HepG2 (cell line): ENCODE measurements around the gene F8. TPM values are rescaled to one million over a fixed set of nuclear protein-coding genes. Genes with fewer than 3 reads are reported as not detected.

Source experiments
- BATF2 ChIP-seq: sonication (generic); formaldehyde crosslinking; IDR thresholded peaks from 2 replicates; pipeline ENCODE4 v1.8.0; 2022; ENCODE audit warnings: mild to moderate bottlenecking, missing genetic modification reagents, moderate library complexity
- ETS1 ChIP-seq: sonication (generic); formaldehyde crosslinking; IDR thresholded peaks from 2 replicates; pipeline ENCODE4 v1.4.0; 2020; ENCODE audit warnings: missing genetic modification reagents
- FOXA3 ChIP-seq: IDR thresholded peaks from 2 replicates; pipeline ENCODE4 v1.6.1; 2016; ENCODE audit warnings: missing genetic modification reagents, missing compliant biosample characterization
- FOXO4 ChIP-seq: sonication (generic); formaldehyde crosslinking; conservative IDR thresholded peaks from 2 replicates; pipeline ENCODE4 v1.8.1; 2023; ENCODE audit warnings: missing genetic modification reagents
- GABPA ChIP-seq, 2 experiments: IDR thresholded peaks; 2 replicates each; pipeline ENCODE4 v1.6.1; 2011 to 2016; ENCODE audit warnings: low read depth in 2 of 2, low read length in 1 of 2, missing biosample characterization in 1 of 2, missing genetic modification characterization in 1 of 2
- HIVEP1 ChIP-seq: sonication (generic); formaldehyde crosslinking; IDR thresholded peaks from 2 replicates; pipeline ENCODE4 v1.4.0; 2020; ENCODE audit warnings: mild to moderate bottlenecking, missing genetic modification reagents
- HNF4A ChIP-seq: sonication (generic); formaldehyde crosslinking; IDR thresholded peaks from 2 replicates; pipeline ENCODE4 v1.4.0; 2020; ENCODE audit warnings: missing genetic modification reagents
- MAFF ChIP-seq: IDR thresholded peaks from 2 replicates; pipeline ENCODE4 v1.6.1; 2011; ENCODE audit warnings: low read depth, low read length, improper control_type of control experiment
- NFYB ChIP-seq: sonication (generic); formaldehyde crosslinking; IDR thresholded peaks from 2 replicates; pipeline ENCODE4 v1.4.0; 2020; ENCODE audit warnings: missing genetic modification reagents
- PBX2 ChIP-seq: IDR thresholded peaks from 2 replicates; pipeline ENCODE4 v1.6.1; 2016; ENCODE audit warnings: control low read depth
- RFX5 ChIP-seq: IDR thresholded peaks from 2 replicates; pipeline ENCODE4 v1.6.1; 2011; ENCODE audit warnings: low read depth, low read length, improper control_type of control experiment
- SNRNP70 ChIP-seq: fragments of 200-400 bp; formaldehyde crosslinking; IDR thresholded peaks from 2 replicates; pipeline ENCODE4 v1.6.1; 2017; ENCODE audit warnings: mild to moderate bottlenecking, low read depth, low read length, moderate library complexity
- STAG1 ChIP-seq: sonication (generic); formaldehyde crosslinking; IDR thresholded peaks from 2 replicates; pipeline ENCODE4 v1.4.0; 2020; ENCODE audit warnings: missing genetic modification reagents
- TAF1 ChIP-seq: sonication (generic); formaldehyde crosslinking; IDR thresholded peaks from 2 replicates; pipeline ENCODE4 v1.4.0; 2020; ENCODE audit warnings: missing genetic modification reagents
- THAP9 ChIP-seq: sonication (generic); formaldehyde crosslinking; IDR thresholded peaks from 2 replicates; pipeline ENCODE4; 2020; ENCODE audit warnings: missing genetic modification reagents, mild to moderate bottlenecking, borderline replicate concordance
- TRIM22 ChIP-seq: fragments of 450-650 bp; IDR thresholded peaks from 2 replicates; pipeline ENCODE4 v1.6.1; 2017
- U2AF2 ChIP-seq: fragments of 200-400 bp; formaldehyde crosslinking; IDR thresholded peaks from 2 replicates; pipeline ENCODE4 v1.6.1; 2017; ENCODE audit warnings: low read depth, mild to moderate bottlenecking, low read length
- ZFP62 ChIP-seq: sonication (generic); formaldehyde crosslinking; IDR thresholded peaks from 2 replicates; pipeline ENCODE4 v1.4.0; 2020; ENCODE audit warnings: missing genetic modification reagents
- ZNF180 ChIP-seq: sonication (generic); formaldehyde crosslinking; IDR thresholded peaks from 2 replicates; pipeline ENCODE4 v1.4.0; 2020; ENCODE audit warnings: low read depth, missing genetic modification reagents, borderline replicate concordance
- ZNF24 ChIP-seq: fragments of 450-650 bp; IDR thresholded peaks from 2 replicates; pipeline ENCODE4 v1.6.1; 2017; ENCODE audit warnings: antibody characterized with exemption, mild to moderate bottlenecking
- ZNF33A ChIP-seq: sonication (generic); formaldehyde crosslinking; IDR thresholded peaks from 2 replicates; pipeline ENCODE4 v1.5.1; 2020; ENCODE audit warnings: missing genetic modification reagents, mild to moderate bottlenecking, moderate library complexity, borderline replicate concordance
- ZNF781 ChIP-seq: sonication (generic); formaldehyde crosslinking; IDR thresholded peaks from 2 replicates; pipeline ENCODE4 v1.5.1; 2020; ENCODE audit warnings: borderline replicate concordance, mild to moderate bottlenecking, missing genetic modification reagents; ENCODE audit errors: not compliant biosample characterization
- polyA plus RNA-seq, 8 experiments: library from polyadenylated mRNA; depleted of rRNA in 3 of 8; stranded (reverse) in 7 of 8; unstranded in 1 of 8; fragments of >200 nt; fragmentation: Illumina TruSeq in 4 of 8; extraction: Trizol in 4 of 8; gene quantifications; 2 replicates each; pipeline versions ENCODE4 v1.2.1 to v1.2.3, GENCODE V29; 2011 to 2016; ENCODE audit warnings: low read depth in 4 of 8, missing spikeins in 1 of 8, mixed read lengths in 1 of 8; ENCODE audit not compliant: insufficient read depth in 1 of 8
- total RNA-seq, 5 experiments: library from RNA; depleted of rRNA; stranded (reverse); fragments of >200 nt; fragmentation: Illumina TruSeq; extraction: Trizol; gene quantifications; 2 replicates each; pipeline ENCODE4 v1.2.3, GENCODE V29; 2016; ENCODE audit warnings: low read depth in 1 of 5

The F8 gene
- total and polyA plus RNA-seq, 2 of the 13 experiments (the other 11 are each of a cell fraction or from before 2014, with no cell fraction given), result 0.29 to 0.61 TPM

- peak; percentile 86 for TF ChIP-seq TAF1 (CRISPR knock-in tag)
- no peak for TF ChIP-seq ETS1 (CRISPR knock-in tag)
- TF ChIP-seq U2AF2, result no peak
- TF ChIP-seq FOXO4 (CRISPR knock-in tag), result no peak
- TF ChIP-seq PBX2 (CRISPR knock-in tag), result no peak
- no peak for TF ChIP-seq HNF4A
- TF ChIP-seq ZFP62 (CRISPR knock-in tag), result no peak
- TF ChIP-seq THAP9 (CRISPR knock-in tag), result no peak; the same call in 1 of the 2 replicates
- no peak for TF ChIP-seq MAFF
- no peak for TF ChIP-seq FOXA3 (CRISPR knock-in tag)
- no peak for TF ChIP-seq GABPA (IDR thresholded peaks at IDR 0.05; ENCODE audit: low read depth, low read length)
- TF ChIP-seq GABPA (CRISPR knock-in tag; IDR thresholded peaks at IDR 0.05; ENCODE audit: low read depth), result no peak
- peak; percentile 53 for TF ChIP-seq NFYB (CRISPR knock-in tag)
- TF ChIP-seq SNRNP70, result no peak
- no peak for TF ChIP-seq BATF2 (CRISPR knock-in tag)
- no peak for TF ChIP-seq ZNF24
- no peak for TF ChIP-seq HIVEP1 (CRISPR knock-in tag)
- no peak for TF ChIP-seq RFX5
- no peak for TF ChIP-seq STAG1
- TF ChIP-seq ZNF781 (CRISPR knock-in tag), result no peak
- TF ChIP-seq TRIM22, result no peak
- TF ChIP-seq ZNF180 (CRISPR knock-in tag), result no peak
- no peak for TF ChIP-seq ZNF33A (CRISPR knock-in tag)
These were observed 48.6 kb upstream of the F8 start, which contains the start of the genes BRCC3, CMC4 and MTCP1 (continued) for GRCh38 chrX:155070975-155071693.
